HCEC 1CT (cell line): ENCODE data around the gene MEAF6.

Experiments
- DNase-seq: peaks from one replicate; pipeline ENCODE4 v3.0.0-alpha.2; 2017

The MEAF6 gene

DNA sequence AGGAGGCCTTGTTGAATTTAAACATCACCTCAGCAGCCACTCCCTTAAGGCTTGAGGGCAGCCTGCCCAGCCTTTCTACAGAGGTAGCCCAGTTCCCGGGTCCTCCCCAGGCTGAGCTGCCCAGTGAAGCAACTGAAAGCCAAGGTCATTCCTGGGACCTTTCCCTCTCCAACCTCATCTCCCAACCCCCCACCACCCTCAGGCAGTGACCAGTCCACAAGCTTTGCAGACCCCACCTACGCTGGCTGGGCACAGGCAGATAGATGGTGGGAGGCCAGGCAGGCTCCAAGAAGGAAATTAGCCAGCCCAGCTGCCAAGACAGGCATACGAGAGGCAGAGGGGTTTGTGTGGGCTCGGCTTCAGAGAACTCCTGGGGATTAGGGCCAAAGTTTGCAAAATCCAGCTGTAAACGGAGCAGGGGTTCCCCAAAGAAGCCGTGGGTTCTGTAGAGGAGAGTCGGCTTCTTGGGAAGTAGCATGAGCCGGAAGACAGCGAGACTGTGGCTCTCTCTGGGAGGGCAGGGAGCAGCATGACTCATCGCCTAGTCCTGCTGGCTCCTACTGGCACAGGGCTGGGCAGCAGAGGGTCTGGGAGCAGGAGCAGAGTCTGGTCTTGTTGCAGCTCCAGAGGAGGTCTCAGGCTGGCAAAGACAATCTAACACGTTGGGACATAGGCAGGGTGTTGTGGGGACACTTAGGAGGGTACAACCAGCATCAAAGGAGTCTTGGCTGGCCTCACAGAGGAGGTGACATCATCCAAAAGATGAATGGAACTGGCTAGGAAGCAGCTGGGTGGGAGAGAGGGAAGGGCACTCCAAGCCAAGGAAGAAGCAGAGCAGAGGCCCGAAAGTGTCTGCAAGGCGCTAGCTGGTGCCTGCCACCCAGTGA lies 43.0 kb downstream of the MEAF6 start:
- peak; percentile 87 for DNase-seq

DNA sequence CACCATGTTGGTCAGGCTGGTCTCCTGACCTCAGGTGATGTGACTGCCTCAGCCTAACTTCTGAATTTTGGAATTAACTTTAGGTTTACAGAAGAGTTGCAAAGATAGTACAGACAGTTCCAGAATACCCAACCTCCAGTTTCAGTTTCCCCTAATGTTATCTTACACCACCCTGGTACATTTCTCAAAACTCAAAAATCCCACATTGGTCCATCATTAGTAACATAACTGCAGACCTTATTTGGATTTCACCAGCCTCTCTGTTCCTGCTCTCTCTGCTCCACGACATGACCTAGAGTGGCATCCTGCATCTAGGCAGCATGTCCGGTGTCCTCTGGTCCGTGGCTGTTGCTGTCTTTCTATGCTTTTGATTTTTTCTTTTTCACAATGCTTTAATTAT lies 45.2 kb downstream of the MEAF6 start:
- DNase-seq, result no peak

DNA sequence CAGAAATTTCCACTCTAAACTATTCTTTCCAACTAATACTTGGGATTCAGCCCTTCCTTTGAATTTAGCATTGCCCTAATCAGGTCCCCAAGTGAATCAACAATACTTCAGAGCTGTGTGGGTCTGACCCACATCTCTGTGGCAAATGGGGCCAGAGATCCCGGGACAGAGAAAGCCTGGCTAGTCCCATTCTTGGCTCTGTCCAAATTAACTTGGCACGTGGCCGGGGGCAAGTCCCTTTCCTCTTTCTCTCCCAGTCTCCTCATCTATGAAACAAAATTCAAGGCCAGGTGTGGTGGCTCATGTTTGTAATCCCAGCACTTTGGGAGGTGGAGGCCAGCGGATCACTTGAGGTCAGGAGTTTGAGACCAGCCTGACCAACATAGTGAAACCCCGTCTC lies 46.5 kb downstream of the MEAF6 start:
- no peak for DNase-seq

DNA sequence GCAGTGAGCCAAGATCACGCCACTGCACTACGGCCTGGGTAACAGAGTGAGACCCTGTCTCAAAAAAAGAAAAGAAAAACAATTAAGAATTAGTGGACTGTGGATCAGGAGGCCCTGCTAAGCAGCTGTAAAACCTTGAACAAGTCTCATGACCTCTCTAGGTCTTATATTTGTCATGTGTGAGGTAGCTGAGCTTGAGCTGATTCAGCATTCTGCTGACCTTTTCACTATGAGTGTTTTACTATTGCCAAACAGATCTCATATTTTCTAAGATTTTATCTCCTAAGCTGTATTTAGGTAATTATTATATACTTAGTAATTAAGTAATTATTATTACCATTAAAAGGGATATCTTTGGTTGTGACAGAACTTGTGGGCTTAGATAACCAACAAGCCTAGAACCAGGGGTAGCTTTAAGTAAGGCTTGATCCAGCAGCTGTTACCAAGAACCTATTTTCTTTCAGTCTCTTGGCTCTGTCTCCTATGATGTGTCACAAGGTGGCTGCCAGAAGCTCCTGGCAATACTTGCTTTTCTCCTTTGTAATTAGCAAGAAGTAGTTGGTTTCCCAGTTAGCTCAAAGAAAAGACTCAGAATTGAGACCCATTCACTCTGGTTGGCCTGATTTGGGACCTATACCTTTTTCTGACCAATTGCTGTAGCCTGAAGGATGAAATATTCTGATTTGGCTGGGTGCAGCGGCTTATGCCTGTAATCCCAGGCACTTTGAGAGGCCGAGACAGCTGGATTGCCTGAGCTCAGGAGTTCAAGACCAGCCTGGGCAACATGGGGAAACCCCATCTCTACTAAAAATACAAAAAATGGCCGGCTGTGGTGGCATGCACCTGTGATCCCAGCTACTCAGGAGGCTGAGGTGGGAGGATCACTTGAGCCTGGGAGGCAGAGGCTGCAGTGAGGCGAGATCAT lies 48.7 kb downstream of the MEAF6 start:
- DNase-seq, result no peak

DNA sequence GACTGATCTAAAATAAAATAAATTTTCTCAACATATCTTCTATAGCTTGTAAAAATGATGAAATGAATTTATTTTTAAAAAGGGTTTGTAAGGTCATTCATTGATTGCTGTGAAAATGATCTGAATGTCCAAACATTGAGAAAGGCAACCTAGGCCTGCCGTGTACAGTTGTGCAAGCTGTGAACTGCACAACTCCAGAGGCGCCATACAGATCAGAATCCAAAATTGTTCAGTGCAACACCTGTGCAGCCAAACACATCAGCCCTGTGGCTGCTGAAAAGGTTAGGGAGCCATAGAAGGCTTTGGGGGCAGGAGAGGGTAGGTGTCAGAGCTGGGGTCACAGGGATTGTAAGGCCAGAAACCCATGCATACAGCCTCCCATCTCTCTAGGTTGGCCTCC lies 50.1 kb downstream of the MEAF6 start:
- DNase-seq, result no peak

DNA sequence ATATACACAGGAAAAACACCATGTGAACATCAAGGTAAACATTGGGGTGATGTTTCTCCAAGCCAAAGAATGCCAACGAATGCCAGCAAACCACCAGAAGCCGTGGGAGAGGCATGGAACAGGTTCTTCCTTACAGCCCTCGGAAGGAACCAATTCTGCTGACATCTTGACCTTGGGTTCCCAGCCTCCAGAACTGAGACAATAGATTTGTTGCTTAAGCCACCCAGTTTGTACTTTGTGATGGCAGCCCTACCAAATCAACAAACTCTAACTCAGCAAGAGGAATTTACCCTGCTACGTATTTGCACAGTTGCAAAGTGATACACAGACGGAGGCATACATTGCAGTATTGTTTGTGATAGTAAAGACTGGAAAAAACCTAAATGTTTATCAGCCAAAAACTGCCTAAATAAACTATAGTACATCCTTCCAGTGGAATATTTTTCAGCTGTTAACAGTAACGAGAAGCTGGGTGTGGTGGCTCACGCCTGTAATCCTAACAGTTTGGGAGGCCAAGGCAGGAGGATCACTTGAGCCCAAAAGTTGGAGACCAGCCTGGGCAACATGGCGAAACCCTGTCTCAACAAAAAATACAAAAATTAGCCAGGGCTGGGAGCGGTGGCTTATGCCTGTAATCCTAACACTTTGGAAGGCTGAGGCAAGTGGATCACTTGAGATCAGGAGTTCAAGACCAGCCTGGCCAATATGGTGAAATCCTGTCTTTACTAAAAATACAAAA lies 52.7 kb downstream of the MEAF6 start:
- no peak for DNase-seq

DNA sequence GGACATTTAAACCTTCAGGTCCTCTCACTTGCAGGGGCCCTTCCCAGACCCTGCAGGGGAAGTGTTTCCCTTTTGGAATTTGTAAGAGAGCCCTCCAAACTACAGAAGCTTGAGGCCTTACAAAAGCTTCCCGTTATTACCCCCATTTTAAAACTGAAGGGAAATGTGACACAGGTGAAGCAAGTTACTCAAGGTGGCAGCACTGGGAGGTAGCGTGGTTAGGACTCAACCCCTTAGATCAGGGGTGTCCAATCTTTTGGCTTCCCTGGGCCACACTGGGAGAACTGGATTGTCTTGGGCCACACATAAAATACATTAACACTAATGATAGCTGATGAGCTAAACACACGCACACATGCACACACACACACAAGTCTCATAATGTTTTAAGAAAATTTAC lies 56.0 kb downstream of the MEAF6 start:
- DNase-seq, result no peak

DNA sequence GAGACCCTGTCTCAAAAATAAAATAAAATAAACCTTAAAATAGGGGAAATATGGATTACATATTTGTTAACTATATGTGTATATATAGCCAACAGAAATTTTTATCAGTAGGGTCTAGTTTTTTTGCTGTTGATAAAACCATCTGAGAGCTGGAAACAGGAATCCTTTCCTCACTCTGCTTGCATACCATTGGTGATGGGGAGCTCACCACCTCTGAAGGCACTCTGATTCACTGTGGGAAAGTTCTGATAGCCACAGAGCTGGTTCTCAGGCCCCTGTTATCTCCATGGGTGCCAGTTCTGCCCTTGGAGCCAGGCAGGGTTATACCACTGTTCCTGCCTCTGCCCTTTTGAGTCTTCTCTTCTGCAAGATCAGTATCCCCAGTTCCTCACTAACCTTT lies 58.0 kb downstream of the MEAF6 start:
- no peak for DNase-seq

DNA sequence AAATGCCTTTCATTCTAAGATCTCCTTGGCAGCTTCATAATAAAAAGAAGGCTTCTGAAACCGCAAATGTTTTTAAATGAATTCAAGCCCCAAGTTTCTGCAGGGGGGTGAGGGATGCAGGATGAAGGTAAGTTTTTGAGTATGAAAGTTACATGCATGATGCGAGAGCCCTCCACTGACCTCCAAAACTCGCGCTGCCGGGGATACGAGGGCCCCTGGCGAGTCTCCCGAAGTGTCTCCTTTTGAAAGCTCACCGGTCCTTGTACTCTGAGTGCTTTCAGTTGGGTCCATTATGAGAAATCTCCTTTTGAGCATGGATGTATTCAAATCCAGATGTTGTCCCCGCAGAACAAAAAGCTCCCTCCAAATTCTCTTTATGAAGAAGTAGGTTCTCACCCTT lies 59.0 kb downstream of the MEAF6 start:
- DNase-seq, result no peak

DNA sequence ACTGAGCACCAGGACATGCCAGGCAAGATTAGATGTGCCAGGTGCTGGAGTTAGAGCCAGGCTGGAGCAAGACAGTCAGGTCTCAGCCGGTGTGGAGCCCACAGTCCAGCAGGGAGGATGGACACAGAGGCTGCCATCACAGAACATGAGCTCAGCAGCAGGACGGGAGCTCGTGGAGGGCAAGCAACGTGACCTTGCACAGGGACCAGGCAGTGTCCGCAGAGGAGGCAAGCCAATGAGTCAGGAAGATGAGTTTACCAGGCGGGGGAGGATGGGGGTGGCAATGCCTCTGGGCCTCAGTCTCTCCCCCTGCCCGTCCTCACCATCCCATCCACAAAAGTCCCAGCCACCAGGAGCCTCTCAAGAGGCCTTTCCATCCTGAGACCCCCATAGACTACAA lies 60.9 kb downstream of the MEAF6 start:
- no peak for DNase-seq

DNA sequence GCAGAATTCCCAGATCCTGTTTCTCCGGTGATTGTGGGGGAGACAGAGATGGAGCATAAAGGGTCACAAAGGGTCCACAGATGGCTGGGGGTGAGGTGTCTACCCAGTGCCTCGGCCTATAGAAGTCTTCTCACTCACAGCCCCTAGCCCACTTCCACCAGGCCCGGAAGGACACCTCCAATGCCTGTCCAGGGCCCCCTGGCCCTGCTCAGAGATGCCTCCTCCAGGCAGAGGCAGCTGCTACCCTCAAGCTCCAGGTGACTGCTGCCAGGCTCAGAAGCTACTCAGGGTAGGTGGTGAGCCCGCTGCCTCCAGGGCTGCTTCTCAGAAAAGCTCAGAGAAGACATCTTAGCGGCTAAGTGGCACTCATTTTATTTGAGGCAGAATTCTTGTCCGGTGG lies 62.1 kb downstream of the MEAF6 start:
- DNase-seq, result no peak

DNA sequence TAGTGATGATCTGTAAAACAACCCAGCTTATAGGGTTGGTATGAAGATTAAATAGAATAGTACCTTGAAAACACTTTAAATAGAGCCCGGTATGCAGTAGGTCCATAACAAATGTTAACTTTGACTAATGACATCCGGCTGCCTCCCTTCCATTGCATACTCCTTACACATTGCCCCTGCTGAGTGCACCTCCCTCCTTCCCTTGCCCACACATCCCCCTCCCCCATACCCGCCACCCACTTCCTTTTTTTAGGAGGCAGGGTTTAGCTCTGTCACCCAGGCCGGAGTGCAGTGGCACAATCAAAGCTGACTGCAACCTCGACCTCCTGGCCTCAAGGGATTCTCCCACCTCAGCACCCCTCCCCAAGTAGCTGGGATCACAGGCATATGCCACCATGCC lies 64.6 kb downstream of the MEAF6 start:
- DNase-seq, result no peak

DNA sequence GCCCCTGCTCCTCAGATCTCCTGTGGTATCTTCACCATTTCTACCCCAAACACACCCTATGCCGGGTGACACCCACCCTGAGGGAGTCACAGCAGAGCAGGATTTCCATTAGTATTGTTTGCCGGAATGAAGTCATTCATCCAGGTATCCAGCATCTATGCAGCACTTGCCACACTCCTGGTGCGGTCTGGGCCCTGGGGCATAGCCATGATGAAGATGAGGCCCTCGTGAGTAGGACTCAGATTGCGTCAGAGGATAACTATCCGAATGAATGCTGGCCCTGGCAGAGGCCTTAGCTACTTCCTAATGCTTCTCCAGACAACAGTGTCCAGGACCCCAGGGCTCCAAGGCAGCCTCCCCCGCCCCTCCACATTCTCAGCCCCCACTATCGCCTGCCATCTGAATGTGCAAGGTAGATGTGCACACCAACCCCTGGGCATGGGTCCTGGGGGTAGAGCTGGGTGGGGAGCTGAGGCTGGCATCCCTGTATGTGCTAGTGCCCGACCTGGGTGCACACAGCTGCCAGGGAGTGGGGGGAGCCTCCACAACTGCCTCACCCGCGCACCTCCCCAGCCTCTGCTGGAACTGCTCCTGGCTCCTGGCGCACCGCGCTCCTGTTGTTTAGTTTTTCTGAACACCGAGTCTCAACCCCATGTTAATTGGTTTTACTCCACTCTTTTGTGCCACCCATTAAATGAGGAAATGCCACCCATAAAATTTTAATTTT lies 65.7 kb downstream of the MEAF6 start:
- DNase-seq, result no peak

DNA sequence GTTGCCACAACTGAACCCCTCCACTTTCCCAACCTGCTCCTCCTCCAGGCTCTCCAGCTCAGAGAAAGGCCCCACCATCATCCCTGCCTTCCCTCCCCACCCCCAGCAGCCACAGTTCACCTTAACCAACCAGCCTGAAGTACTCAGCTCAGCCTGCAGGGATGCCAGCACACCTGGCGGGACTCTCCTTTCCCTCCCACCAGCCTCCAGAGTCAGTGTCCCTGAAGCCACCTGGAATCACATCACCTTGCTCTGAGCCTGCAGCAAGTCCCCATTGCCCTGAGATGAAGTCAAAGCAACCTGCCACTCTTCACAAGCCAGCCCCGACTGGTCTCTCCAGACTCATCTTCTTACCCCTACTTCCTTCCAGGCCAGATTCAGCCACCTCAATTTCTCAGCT lies 66.4 kb downstream of the MEAF6 start:
- no peak for DNase-seq

DNA sequence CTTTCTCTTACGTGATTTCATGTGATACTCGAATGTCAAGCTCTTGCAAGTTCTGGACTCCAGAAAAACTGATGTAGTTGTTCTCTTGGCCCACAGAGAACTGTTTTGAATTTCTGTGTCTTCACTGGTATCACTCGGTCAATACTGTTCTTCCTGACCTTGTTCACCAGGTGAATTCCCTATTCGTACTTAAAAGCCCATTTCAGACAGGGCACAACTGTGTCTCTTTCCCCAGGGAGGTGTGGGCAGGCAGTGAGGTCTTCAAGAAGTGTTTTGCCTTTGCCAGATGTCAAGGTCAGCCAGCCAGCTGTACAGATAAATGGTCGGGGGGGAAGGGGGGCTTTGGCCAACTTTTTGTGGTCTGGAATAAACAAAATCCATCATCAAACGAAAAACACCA lies 67.7 kb downstream of the MEAF6 start:
- DNase-seq, result no peak

DNA sequence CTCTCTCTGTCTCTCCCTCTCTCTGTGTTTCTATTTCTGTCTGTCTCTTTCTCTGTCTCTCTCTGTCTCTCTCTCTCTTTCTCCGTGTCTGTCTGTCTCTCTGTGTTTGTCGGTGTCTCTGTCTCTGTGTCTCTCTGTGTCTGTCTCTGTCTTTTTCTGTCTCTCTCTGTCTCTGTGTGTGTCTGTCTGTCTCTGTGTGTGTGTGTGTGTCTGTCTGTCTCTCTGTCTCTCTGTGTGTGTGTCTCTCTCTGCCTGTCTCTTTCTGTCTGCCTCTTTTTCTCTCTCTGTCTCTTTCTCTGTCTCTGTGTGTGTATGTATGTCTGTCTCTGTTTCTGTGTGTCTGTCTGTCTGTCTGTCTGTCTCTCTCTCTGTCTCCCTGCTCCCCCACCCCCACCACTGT lies 71.9 kb downstream of the MEAF6 start:
- no peak for DNase-seq
